Measurements from ENCODE around the gene ACTR1A. TPM values are rescaled to one million over a fixed set of nuclear protein-coding genes. Genes with fewer than 3 reads are reported as not detected.
"Not testable (repeated sequence)": the region's sequence is repeated elsewhere in the genome, so short reads cannot be mapped to it uniquely, and the experiment has no call there.

The ACTR1A gene
- total RNA-seq, 1 donor from 2014 or later, result 154 TPM

- no peak for DNase-seq
These were observed 12.2 kb upstream of the ACTR1A start for GRCh38 chr10:102514487-102515311.

GRCh38 chr10:102511583-102512274 is 9.2 kb upstream of the ACTR1A start:
- DNase-seq, result no peak

- peak; percentile 72 for DNase-seq
These were observed 6.9 kb upstream of the ACTR1A start for GRCh38 chr10:102509387-102509786.

- DNase-seq, result no peak
These were observed 6.0 kb upstream of the ACTR1A start for GRCh38 chr10:102508506-102508905.

GRCh38 chr10:102507521-102507920 is 5.0 kb upstream of the ACTR1A start:
- DNase-seq, result no peak

- no peak for DNase-seq
These were observed 3.1 kb upstream of the ACTR1A start for GRCh38 chr10:102505462-102506115.

GRCh38 chr10:102504976-102505300 is 2.4 kb upstream of the ACTR1A start:
- DNase-seq, result no peak

GRCh38 chr10:102504179-102504975 is 1.9 kb upstream of the ACTR1A start:
- peak; percentile 45 for DNase-seq

GRCh38 chr10:102503264-102504178 is 1.0 kb upstream of the ACTR1A start, which contains the start of gene SUFU:
TSS of gene SUFU (plus strand) at chr10:102503972. CDS start at chr10:102504153, 181 bp downstream.
- peak; percentile 100 for DNase-seq

GRCh38 chr10:102502029-102502336 is 529 bp downstream of the ACTR1A start:
- peak; percentile 100 for DNase-seq

GRCh38 chr10:102501201-102502028 is 1.1 kb downstream of the ACTR1A start:
- DNase-seq, result peak; percentile 39

- DNase-seq, result not testable (repeated sequence)
These were observed 1.8 kb downstream of the ACTR1A start for GRCh38 chr10:102500686-102501085.

GRCh38 chr10:102499356-102499755 is 3.2 kb downstream of the ACTR1A start:
- no peak for DNase-seq

GRCh38 chr10:102497545-102497944 is 5.0 kb downstream of the ACTR1A start:
- DNase-seq, result no peak

- DNase-seq, result no peak
These were observed 8.7 kb downstream of the ACTR1A start for GRCh38 chr10:102493771-102494170.

GRCh38 chr10:102492983-102493382 is 9.5 kb downstream of the ACTR1A start:
- DNase-seq, result no peak

- no peak for DNase-seq
These were observed 10.1 kb downstream of the ACTR1A start for GRCh38 chr10:102492344-102492939.

GRCh38 chr10:102491136-102491535 is 11.4 kb downstream of the ACTR1A start:
- DNase-seq, result no peak

GRCh38 chr10:102485093-102485784 is 17.3 kb downstream of the ACTR1A start:
- no peak for DNase-seq

- no peak for DNase-seq
These were observed 18.5 kb downstream of the ACTR1A start for GRCh38 chr10:102484021-102484420.
